AG09319 (cell line): ENCODE data around the gene ADK.

Source experiments
- DNase-seq: peaks from one replicate; pipeline ENCODE4 v3.0.0-alpha.2; 2010; ENCODE audit warnings: low read depth; ENCODE audit errors: extremely low read depth
- TF ChIP-seq, protein P1 (sequence below): IDR thresholded peaks from 2 replicates; pipeline ENCODE4 v1.5.1; 2011; ENCODE audit warnings: low read depth, mild to moderate bottlenecking, inconsistent platforms, low read length, moderate library complexity

Gene ADK

DNA sequence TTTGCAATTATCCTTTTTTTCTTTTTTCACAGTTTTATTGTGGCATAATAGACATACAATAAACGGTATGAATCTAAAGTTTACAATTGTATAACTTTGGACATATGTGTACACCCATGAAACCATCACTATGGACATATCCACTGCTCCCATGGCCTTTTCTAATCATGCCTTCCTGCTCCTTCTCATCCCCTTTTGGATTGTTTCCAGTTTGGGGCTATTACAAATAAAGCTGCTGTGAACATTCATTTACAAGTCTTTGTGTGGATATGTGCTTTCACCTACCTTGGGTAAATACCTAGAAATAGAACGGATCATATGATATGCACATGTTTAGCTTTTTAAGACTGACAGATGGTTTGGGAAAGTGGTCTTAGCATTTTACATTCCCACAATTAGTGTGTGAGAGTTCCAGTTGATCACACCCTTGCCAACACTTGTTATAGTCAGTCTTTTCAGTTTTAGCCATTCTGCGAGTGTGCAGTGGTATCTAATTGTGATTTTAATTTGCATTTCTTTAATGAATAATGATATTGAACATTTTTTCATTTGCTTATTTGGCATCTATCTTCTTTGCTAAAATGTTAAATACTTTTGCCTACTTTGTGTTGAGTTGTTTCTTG, 554.4 kb downstream of the ADK start:
- no peak for DNase-seq
- TF ChIP-seq, protein P1, sequence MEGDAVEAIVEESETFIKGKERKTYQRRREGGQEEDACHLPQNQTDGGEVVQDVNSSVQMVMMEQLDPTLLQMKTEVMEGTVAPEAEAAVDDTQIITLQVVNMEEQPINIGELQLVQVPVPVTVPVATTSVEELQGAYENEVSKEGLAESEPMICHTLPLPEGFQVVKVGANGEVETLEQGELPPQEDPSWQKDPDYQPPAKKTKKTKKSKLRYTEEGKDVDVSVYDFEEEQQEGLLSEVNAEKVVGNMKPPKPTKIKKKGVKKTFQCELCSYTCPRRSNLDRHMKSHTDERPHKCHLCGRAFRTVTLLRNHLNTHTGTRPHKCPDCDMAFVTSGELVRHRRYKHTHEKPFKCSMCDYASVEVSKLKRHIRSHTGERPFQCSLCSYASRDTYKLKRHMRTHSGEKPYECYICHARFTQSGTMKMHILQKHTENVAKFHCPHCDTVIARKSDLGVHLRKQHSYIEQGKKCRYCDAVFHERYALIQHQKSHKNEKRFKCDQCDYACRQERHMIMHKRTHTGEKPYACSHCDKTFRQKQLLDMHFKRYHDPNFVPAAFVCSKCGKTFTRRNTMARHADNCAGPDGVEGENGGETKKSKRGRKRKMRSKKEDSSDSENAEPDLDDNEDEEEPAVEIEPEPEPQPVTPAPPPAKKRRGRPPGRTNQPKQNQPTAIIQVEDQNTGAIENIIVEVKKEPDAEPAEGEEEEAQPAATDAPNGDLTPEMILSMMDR, result no peak

DNA sequence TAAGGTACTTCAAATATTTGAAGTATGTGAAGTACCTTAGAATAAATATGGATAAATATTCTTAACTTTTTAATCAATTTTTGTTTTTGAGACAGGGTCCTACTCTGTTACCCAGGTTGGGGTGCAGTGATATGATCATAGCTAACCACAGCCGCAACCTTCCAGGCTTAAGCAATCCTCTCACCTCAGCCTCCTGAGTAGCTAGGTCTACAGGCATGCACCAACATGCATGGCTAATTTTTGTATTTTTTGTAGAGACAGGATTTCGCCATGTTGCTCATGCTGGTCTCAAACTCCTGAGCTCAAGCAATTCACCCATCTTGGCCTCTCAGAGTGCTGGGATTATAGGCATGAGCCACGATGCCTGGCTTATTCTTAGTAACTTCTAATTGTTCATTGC, 555.9 kb downstream of the ADK start:
- DNase-seq, result no peak
- TF ChIP-seq, protein P1, result no peak

DNA sequence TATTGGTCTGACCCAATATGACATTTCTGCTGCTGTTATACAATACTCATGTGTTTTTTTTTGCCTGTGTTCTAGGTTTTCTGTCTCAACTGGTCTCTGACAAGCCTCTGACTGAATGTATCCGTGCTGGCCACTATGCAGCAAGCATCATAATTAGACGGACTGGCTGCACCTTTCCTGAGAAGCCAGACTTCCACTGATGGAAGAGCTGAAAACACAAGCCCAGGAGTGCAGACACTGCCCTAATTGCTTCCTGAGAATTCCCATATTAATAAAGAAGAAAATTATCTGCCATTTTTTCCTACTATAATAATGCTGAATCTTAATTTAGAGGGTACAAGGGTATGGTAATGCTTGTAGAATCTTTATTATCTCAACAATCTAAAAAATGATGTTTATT, 557.2 kb downstream of the ADK start:
- TF ChIP-seq, protein P1, result no peak
- DNase-seq, result no peak

DNA sequence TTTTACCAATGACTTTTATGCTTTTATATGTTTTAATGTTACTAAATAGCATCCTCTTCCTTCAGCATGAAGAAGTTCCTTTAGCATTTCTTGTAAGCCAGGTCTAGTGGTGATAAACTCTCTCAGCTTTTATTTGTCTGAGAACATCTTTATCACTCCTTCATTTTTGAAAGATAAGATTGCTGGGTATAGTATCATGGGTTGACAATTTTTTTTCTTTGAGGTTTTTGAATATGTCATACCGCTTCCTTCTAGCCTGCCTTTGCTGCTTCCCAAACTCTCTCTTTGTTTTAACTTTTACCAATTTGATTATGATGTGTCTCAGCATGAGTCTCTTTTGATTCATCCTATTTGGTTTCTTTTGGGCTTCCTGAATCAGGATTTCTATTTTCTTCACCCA, 567.2 kb downstream of the ADK start:
- no peak for DNase-seq
- TF ChIP-seq, protein P1, result no peak

DNA sequence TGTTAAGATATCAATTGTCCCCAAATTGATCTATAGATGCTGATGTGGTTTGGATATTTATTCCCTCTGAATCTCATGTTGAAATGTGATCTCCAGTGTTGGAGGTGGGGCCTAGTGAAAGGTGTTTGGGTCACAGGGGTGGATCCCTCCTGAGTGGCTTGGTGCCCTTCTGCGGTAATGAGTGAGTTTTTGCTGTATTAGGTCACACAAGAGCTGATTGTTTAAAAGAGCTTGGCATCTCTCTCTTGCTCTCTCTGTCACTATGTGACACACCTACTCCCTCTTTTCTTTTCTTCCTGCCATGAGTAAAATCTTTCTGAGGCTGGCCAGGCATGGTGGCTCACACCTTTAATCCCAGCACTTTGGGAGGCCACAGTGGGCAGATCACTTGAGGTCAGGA, 577.2 kb downstream of the ADK start:
- TF ChIP-seq, protein P1, result no peak
- DNase-seq, result no peak

DNA sequence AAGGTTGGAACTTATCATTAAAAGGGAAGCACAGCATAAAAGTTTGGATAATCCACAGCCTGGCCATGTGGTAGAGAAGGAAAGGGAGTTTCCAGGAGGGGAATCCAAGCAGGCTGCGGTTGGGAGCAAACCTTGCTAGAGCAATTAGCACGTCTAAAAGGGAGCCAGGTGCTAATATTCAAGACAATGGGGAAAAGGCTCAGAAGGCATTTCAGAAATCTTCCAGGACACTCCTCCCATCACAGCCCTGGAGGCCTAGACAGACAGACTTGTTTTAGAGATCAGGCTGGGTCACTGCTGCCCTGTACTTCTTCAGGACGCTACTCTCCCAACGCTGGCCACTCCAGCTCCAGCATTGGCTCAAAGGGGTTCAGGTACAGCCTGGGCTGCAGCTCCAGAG, 579.2 kb downstream of the ADK start:
- no peak for DNase-seq
- TF ChIP-seq, protein P1, result no peak

DNA sequence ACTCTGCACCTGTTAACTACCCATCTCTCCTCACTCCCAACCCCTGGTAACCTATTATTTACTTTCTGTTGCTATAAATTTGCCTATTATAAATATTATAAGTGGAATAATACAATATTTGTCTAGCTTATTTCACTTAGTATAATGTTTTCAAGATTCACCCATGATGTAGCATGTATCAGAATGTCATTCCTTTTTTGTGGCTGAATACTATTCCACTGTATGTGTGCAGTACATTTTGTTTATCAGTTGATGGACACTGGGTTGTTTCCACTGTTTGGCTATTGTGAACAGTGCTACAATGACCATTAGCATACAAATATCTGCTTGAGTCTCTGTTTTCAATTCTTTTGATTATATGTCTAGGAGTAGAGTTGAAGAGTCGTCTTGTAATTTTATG, 582.6 kb downstream of the ADK start:
- TF ChIP-seq, protein P1, result no peak
- no peak for DNase-seq
